Measurements from ENCODE around the gene MLYCD.

DNA sequence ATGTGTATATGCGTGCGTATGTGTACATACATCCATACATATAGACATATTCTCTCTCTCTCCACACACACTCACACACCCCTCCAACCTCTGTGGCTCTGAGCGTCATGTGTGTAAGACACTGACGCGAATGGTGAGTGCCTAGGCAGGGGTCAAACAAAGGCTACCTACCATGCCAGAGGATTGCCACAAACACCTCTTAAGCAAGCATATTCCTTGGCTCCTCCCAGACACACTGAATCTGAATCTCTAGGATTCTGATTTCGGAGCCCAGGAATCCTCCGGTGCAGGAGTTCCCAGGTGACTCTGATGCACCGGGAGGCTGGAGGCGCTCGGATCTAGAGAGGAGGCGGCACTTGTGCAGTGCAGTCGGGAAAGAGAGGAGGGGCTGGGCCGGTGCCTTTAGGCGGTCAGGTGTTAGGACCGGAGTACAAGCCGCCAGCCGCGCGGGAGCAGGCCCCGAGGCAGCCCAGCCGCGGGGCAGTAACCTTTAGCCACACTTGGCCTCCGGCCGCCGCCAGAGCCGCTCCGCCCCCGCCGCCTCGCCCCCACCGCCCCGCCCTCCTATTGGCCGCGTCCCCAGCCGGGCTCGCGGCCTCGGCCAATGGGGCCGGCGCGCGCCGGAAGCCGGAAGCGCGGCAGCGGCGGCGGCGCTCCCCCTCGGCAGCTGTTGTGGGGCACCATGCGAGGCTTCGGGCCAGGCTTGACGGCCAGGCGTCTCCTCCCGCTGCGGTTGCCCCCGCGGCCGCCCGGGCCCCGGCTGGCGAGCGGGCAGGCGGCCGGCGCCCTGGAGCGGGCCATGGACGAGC lies at the start of gene MLYCD:
- TF ChIP-seq IKZF2 (IDR thresholded peaks at IDR 0.05) (no peak), USF1 (IDR thresholded peaks at IDR 0.05; ENCODE audit: borderline replicate concordance, extremely low read length, insufficient read depth, low read depth, low read length) (no peak), HDAC2 (IDR thresholded peaks at IDR 0.05) (no peak), SPI1 (IDR thresholded peaks at IDR 0.05; ENCODE audit: borderline replicate concordance, insufficient read depth, low read depth, low read length) (no peak)
- TF ChIP-seq, protein P1, sequence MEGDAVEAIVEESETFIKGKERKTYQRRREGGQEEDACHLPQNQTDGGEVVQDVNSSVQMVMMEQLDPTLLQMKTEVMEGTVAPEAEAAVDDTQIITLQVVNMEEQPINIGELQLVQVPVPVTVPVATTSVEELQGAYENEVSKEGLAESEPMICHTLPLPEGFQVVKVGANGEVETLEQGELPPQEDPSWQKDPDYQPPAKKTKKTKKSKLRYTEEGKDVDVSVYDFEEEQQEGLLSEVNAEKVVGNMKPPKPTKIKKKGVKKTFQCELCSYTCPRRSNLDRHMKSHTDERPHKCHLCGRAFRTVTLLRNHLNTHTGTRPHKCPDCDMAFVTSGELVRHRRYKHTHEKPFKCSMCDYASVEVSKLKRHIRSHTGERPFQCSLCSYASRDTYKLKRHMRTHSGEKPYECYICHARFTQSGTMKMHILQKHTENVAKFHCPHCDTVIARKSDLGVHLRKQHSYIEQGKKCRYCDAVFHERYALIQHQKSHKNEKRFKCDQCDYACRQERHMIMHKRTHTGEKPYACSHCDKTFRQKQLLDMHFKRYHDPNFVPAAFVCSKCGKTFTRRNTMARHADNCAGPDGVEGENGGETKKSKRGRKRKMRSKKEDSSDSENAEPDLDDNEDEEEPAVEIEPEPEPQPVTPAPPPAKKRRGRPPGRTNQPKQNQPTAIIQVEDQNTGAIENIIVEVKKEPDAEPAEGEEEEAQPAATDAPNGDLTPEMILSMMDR (IDR thresholded peaks at IDR 0.05 in 2 of 3, conservative IDR thresholded peaks at IDR 0.05 in 1 of 3; ENCODE audit: control insufficient read depth in 2 of 3, extremely low read depth in 1 of 3, insufficient read depth in 1 of 3, low read depth in 3 of 3, low read length in 3 of 3): no peak

Data from GM12878 (cell line).